HepG2 (cell line): ENCODE data around the gene CLEC10A. TPM values are rescaled to one million over a fixed set of nuclear protein-coding genes. Genes with fewer than 3 reads are reported as not detected.
A peak's percentile ranks its signal among the peaks of the same experiment; 100 is the strongest.

Experiments
- ATF5 ChIP-seq: sonication (generic); formaldehyde crosslinking; IDR thresholded peaks from 2 replicates; pipeline ENCODE4 v1.4.0; 2020; ENCODE audit warnings: mild to moderate bottlenecking, low read depth, missing genetic modification reagents
- BCLAF1 ChIP-seq: fragments of 450-650 bp; IDR thresholded peaks from 2 replicates; pipeline ENCODE4 v1.6.1; 2017; ENCODE audit warnings: mild to moderate bottlenecking
- CHCHD3 ChIP-seq: sonication (generic); formaldehyde crosslinking; IDR thresholded peaks from 2 replicates; pipeline ENCODE4 v1.8.0; 2022; ENCODE audit warnings: mild to moderate bottlenecking, missing genetic modification reagents, moderate library complexity
- E2F1 ChIP-seq: sonication (generic); formaldehyde crosslinking; IDR thresholded peaks from 2 replicates; pipeline ENCODE4 v1.5.0; 2020; ENCODE audit warnings: missing genetic modification reagents
- GABPB1 ChIP-seq: IDR thresholded peaks from 2 replicates; pipeline ENCODE4 v1.6.1; 2016; ENCODE audit warnings: mild to moderate bottlenecking, missing genetic modification reagents, moderate library complexity, missing compliant biosample characterization
- ISL2 ChIP-seq: sonication (generic); formaldehyde crosslinking; IDR thresholded peaks from 2 replicates; pipeline ENCODE4 v1.5.0; 2020; ENCODE audit warnings: missing genetic modification reagents
- KMT2B ChIP-seq: IDR thresholded peaks from 2 replicates; pipeline ENCODE4 v1.6.1; 2016; ENCODE audit warnings: missing genetic modification reagents, missing compliant biosample characterization
- MAFG ChIP-seq: sonication (generic); formaldehyde crosslinking; IDR thresholded peaks from 2 replicates; pipeline ENCODE4 v1.5.1; 2020; ENCODE audit warnings: mild to moderate bottlenecking, missing genetic modification reagents
- MEIS1 ChIP-seq: sonication (generic); formaldehyde crosslinking; IDR thresholded peaks from 2 replicates; pipeline ENCODE4 v1.9.0; 2021; ENCODE audit warnings: mild to moderate bottlenecking, missing genetic modification reagents, moderate library complexity, borderline replicate concordance
- NR2F6 ChIP-seq, 2 experiments: IDR thresholded peaks; 2 replicates each; pipeline ENCODE4 v1.6.1; 2016; ENCODE audit warnings: antibody characterized with exemption in 1 of 2, mild to moderate bottlenecking in 1 of 2
- PATZ1 ChIP-seq: sonication (generic); formaldehyde crosslinking; IDR thresholded peaks from 2 replicates; pipeline ENCODE4 v1.4.0; 2020; ENCODE audit warnings: missing genetic modification reagents
- REL ChIP-seq: sonication (generic); formaldehyde crosslinking; conservative IDR thresholded peaks from 2 replicates; pipeline ENCODE4 v1.8.0; 2022; ENCODE audit warnings: mild to moderate bottlenecking, missing genetic modification reagents, moderate library complexity
- SAFB2 ChIP-seq: sonication (generic); formaldehyde crosslinking; IDR thresholded peaks from 2 replicates; pipeline ENCODE4 v1.5.1; 2020; ENCODE audit warnings: missing genetic modification reagents, low read depth, mild to moderate bottlenecking, borderline replicate concordance
- SALL2 ChIP-seq: sonication (generic); formaldehyde crosslinking; IDR thresholded peaks from 2 replicates; pipeline ENCODE4 v1.8.1; 2023; ENCODE audit warnings: mild to moderate bottlenecking, missing genetic modification reagents, inconsistent platforms
- SMC3 ChIP-seq: IDR thresholded peaks from 2 replicates; pipeline ENCODE4 v1.6.1; 2011; ENCODE audit warnings: low read length, improper control_type of control experiment
- U2AF1 ChIP-seq: fragments of 200-400 bp; formaldehyde crosslinking; optimal IDR thresholded peaks from 2 replicates; pipeline ENCODE3; 2017; ENCODE audit warnings: mild to moderate bottlenecking, low read depth, low read length
- polyA plus RNA-seq, 8 experiments: library from polyadenylated mRNA; depleted of rRNA in 3 of 8; stranded (reverse) in 7 of 8; unstranded in 1 of 8; fragments of >200 nt; fragmentation: Illumina TruSeq in 4 of 8; extraction: Trizol in 4 of 8; gene quantifications; 2 replicates each; pipeline versions ENCODE4 v1.2.1 to v1.2.3, GENCODE V29; 2011 to 2016; ENCODE audit warnings: low read depth in 4 of 8, missing spikeins in 1 of 8, mixed read lengths in 1 of 8; ENCODE audit not compliant: insufficient read depth in 1 of 8
- total RNA-seq, 5 experiments: library from RNA; depleted of rRNA; stranded (reverse); fragments of >200 nt; fragmentation: Illumina TruSeq; extraction: Trizol; gene quantifications; 2 replicates each; pipeline ENCODE4 v1.2.3, GENCODE V29; 2016; ENCODE audit warnings: low read depth in 1 of 5
- TF ChIP-seq, protein P1 (sequence below): sonication (generic); formaldehyde crosslinking; conservative IDR thresholded peaks from 2 replicates; pipeline ENCODE4 v1.4.0; 2020; ENCODE audit warnings: missing genetic modification reagents
- TF ChIP-seq, protein P2 (sequence below): sonication (generic); formaldehyde crosslinking; IDR thresholded peaks from 2 replicates; pipeline ENCODE4 v1.5.0; 2020; ENCODE audit warnings: missing genetic modification reagents

The CLEC10A gene
- total and polyA plus RNA-seq, 2 of the 13 experiments (the other 11 are each of a cell fraction or from before 2014, with no cell fraction given), result 0.33 TPM; not detected in 1

DNA sequence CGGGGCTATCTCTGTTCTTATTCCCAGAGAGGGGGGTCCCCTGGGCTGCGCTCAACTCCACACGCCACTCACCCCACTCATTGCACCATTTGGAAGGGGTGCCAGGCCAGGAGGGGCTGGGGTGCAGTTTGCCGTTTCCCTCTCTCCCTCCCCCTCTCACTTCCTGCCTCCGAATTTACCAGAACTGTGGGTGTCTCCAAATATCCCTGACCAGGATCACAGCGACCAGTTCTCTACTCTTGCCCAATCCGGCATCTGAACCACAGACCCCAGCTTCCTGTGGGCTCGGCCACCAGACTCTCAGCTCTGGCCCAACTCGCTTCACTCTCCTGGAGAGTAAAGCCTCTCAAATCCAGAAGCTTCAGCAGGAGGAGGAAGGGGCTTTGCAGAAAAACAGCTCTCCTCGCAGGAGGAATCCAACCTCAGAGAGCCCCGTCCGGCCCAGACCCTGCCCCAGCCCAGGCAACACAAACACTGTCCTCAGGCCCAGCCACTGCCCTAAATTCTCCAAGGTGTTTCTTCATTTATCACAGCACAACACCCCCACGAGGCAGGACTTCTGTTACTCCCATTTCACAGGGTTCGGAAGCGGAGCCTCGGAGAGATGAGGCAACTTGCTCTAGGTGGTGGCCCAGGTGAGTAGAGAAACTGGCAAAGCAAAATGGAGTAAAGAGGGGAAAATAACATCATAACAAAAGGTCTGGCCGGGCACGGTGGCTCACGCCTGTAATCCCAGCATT, 35.0 kb upstream of the CLEC10A start (continued):
- peak; percentile 47; the same call in 1 of the 2 replicates for TF ChIP-seq GABPB1
- TF ChIP-seq CHCHD3 (CRISPR knock-in tag), result peak; percentile 71; the same call in 1 of the 2 replicates
- TF ChIP-seq ISL2 (CRISPR knock-in tag), result peak; percentile 27; the same call in 1 of the 2 replicates
- no peak; the same call in 1 of the 2 replicates for TF ChIP-seq SMC3
- no peak for TF ChIP-seq MAFG (CRISPR knock-in tag)
- TF ChIP-seq KMT2B (CRISPR knock-in tag), result 0 out of 2 replicates have a peak, but pooled peaks have one; percentile 38
- peak; percentile 11; the same call in 1 of the 2 replicates for TF ChIP-seq MEIS1 (CRISPR knock-in tag)
- TF ChIP-seq E2F1 (CRISPR knock-in tag), result 0 out of 2 replicates have a peak, but pooled peaks have one; percentile 30
- TF ChIP-seq NR2F6 (IDR thresholded peaks at IDR 0.05), result no peak; the same call in 1 of the 2 replicates
- TF ChIP-seq NR2F6 (CRISPR knock-in tag; IDR thresholded peaks at IDR 0.05), result peak; percentile 32; the same call in 1 of the 2 replicates
- peak; percentile 96 for TF ChIP-seq PATZ1
- TF ChIP-seq, protein P1, sequence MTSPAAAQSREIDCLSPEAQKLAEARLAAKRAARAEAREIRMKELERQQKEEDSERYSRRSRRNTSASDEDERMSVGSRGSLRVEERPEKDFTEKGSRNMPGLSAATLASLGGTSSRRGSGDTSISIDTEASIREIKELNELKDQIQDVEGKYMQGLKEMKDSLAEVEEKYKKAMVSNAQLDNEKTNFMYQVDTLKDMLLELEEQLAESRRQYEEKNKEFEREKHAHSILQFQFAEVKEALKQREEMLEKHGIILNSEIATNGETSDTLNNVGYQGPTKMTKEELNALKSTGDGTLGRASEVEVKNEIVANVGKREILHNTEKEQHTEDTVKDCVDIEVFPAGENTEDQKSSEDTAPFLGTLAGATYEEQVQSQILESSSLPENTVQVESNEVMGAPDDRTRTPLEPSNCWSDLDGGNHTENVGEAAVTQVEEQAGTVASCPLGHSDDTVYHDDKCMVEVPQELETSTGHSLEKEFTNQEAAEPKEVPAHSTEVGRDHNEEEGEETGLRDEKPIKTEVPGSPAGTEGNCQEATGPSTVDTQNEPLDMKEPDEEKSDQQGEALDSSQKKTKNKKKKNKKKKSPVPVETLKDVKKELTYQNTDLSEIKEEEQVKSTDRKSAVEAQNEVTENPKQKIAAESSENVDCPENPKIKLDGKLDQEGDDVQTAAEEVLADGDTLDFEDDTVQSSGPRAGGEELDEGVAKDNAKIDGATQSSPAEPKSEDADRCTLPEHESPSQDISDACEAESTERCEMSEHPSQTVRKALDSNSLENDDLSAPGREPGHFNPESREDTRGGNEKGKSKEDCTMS (CRISPR knock-in tag), result no peak
- TF ChIP-seq ATF5 (CRISPR knock-in tag), result no peak
- TF ChIP-seq, protein P2, sequence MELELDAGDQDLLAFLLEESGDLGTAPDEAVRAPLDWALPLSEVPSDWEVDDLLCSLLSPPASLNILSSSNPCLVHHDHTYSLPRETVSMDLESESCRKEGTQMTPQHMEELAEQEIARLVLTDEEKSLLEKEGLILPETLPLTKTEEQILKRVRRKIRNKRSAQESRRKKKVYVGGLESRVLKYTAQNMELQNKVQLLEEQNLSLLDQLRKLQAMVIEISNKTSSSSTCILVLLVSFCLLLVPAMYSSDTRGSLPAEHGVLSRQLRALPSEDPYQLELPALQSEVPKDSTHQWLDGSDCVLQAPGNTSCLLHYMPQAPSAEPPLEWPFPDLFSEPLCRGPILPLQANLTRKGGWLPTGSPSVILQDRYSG (CRISPR knock-in tag), result peak; percentile 85; the same call in 1 of the 2 replicates
- TF ChIP-seq REL (CRISPR knock-in tag), result 0 out of 2 replicates have a peak, but pooled peaks have one; percentile 55
- TF ChIP-seq SALL2 (CRISPR knock-in tag), result peak; percentile 24; the same call in 1 of the 2 replicates
- peak; percentile 14 for TF ChIP-seq U2AF1
- no peak for TF ChIP-seq BCLAF1
- TF ChIP-seq SAFB2 (CRISPR knock-in tag), result 0 out of 2 replicates have a peak, but pooled peaks have one; percentile 36
